HepG2 (cell line): Measurements from ENCODE around the gene NCKAP1. TPM values are rescaled to one million over a fixed set of nuclear protein-coding genes. Genes with fewer than 3 reads are reported as not detected.

Source experiments
- MXI1 ChIP-seq: IDR thresholded peaks from 3 replicates; pipeline ENCODE4 v1.6.1; 2012; ENCODE audit warnings: low read depth, low read length, inconsistent platforms, borderline replicate concordance
- NCOA1 ChIP-seq: sonication (generic); formaldehyde crosslinking; IDR thresholded peaks from 2 replicates; pipeline ENCODE4 v1.9.0; 2021; ENCODE audit warnings: missing genetic modification reagents
- NR2C2 ChIP-seq: sonication (generic); formaldehyde crosslinking; IDR thresholded peaks from 2 replicates; pipeline ENCODE4 v1.4.0; 2020; ENCODE audit warnings: missing genetic modification reagents, mild to moderate bottlenecking, moderate library complexity, borderline replicate concordance
- TBL1XR1 ChIP-seq: fragments of 150-350 bp; IDR thresholded peaks from 2 replicates; pipeline ENCODE4 v1.6.1; 2014; ENCODE audit warnings: borderline replicate concordance, low read length; ENCODE audit not compliant: partially characterized antibody
- U2AF1 ChIP-seq: fragments of 200-400 bp; formaldehyde crosslinking; optimal IDR thresholded peaks from 2 replicates; pipeline ENCODE3; 2017; ENCODE audit warnings: mild to moderate bottlenecking, low read depth, low read length
- ZNF143 ChIP-seq: sonication (generic); formaldehyde crosslinking; IDR thresholded peaks from 2 replicates; pipeline ENCODE4 v1.4.0; 2020; ENCODE audit warnings: missing genetic modification reagents
- ZNF326 ChIP-seq: sonication (generic); formaldehyde crosslinking; IDR thresholded peaks from 2 replicates; pipeline ENCODE4 v1.4.0; 2020; ENCODE audit warnings: missing genetic modification reagents, borderline replicate concordance
- ZNF558 ChIP-seq: sonication (generic); formaldehyde crosslinking; IDR thresholded peaks from 2 replicates; pipeline ENCODE4 v1.9.0; 2022; ENCODE audit warnings: mild to moderate bottlenecking, missing genetic modification reagents, borderline replicate concordance
- ZNF567 ChIP-seq: sonication (generic); formaldehyde crosslinking; IDR thresholded peaks from 2 replicates; pipeline ENCODE4 v1.8.1; 2023; ENCODE audit warnings: mild to moderate bottlenecking, missing genetic modification reagents, borderline replicate concordance
- ZNF713 ChIP-seq: sonication (generic); formaldehyde crosslinking; IDR thresholded peaks from 2 replicates; pipeline ENCODE4 v1.4.0; 2020; ENCODE audit warnings: mild to moderate bottlenecking, missing genetic modification reagents
- ZNF841 ChIP-seq: sonication (generic); formaldehyde crosslinking; IDR thresholded peaks from 2 replicates; pipeline ENCODE4 v1.8.1; 2023; ENCODE audit warnings: missing genetic modification reagents, borderline replicate concordance
- polyA plus RNA-seq, 8 experiments: library from polyadenylated mRNA; depleted of rRNA in 3 of 8; stranded (reverse) in 7 of 8; unstranded in 1 of 8; fragments of >200 nt; fragmentation: Illumina TruSeq in 4 of 8; extraction: Trizol in 4 of 8; gene quantifications; 2 replicates each; pipeline versions ENCODE4 v1.2.1 to v1.2.3, GENCODE V29; 2011 to 2016; ENCODE audit warnings: low read depth in 4 of 8, missing spikeins in 1 of 8, mixed read lengths in 1 of 8; ENCODE audit not compliant: insufficient read depth in 1 of 8
- total RNA-seq, 5 experiments: library from RNA; depleted of rRNA; stranded (reverse); fragments of >200 nt; fragmentation: Illumina TruSeq; extraction: Trizol; gene quantifications; 2 replicates each; pipeline ENCODE4 v1.2.3, GENCODE V29; 2016; ENCODE audit warnings: low read depth in 1 of 5
- TF ChIP-seq, protein P1 (sequence below): sonication (generic); formaldehyde crosslinking; IDR thresholded peaks from 2 replicates; pipeline ENCODE4 v1.5.0; 2020; ENCODE audit warnings: mild to moderate bottlenecking, missing genetic modification reagents
- TF ChIP-seq, protein P2 (sequence below): sonication (generic); formaldehyde crosslinking; IDR thresholded peaks from 2 replicates; pipeline ENCODE4 v1.5.0; 2020; ENCODE audit warnings: missing genetic modification reagents, mild to moderate bottlenecking, borderline replicate concordance
- TF ChIP-seq, protein P3 (sequence below): sonication (generic); formaldehyde crosslinking; conservative IDR thresholded peaks from 2 replicates; pipeline ENCODE4 v1.8.0; 2022; ENCODE audit warnings: low read depth, missing genetic modification reagents
- TF ChIP-seq, protein P4 (sequence below): sonication (generic); formaldehyde crosslinking; IDR thresholded peaks from 2 replicates; pipeline ENCODE4 v1.5.0; 2020; ENCODE audit warnings: mild to moderate bottlenecking, low read depth, missing genetic modification reagents, borderline replicate concordance
- TF ChIP-seq, protein P5 (sequence below): sonication (generic); formaldehyde crosslinking; IDR thresholded peaks from 2 replicates; pipeline ENCODE4 v1.4.0; 2020; ENCODE audit warnings: mild to moderate bottlenecking, missing genetic modification reagents

The NCKAP1 gene
- total and polyA plus RNA-seq, 2 of the 13 experiments (the other 11 are each of a cell fraction or from before 2014, with no cell fraction given) = 72.1 to 96.3 TPM

DNA sequence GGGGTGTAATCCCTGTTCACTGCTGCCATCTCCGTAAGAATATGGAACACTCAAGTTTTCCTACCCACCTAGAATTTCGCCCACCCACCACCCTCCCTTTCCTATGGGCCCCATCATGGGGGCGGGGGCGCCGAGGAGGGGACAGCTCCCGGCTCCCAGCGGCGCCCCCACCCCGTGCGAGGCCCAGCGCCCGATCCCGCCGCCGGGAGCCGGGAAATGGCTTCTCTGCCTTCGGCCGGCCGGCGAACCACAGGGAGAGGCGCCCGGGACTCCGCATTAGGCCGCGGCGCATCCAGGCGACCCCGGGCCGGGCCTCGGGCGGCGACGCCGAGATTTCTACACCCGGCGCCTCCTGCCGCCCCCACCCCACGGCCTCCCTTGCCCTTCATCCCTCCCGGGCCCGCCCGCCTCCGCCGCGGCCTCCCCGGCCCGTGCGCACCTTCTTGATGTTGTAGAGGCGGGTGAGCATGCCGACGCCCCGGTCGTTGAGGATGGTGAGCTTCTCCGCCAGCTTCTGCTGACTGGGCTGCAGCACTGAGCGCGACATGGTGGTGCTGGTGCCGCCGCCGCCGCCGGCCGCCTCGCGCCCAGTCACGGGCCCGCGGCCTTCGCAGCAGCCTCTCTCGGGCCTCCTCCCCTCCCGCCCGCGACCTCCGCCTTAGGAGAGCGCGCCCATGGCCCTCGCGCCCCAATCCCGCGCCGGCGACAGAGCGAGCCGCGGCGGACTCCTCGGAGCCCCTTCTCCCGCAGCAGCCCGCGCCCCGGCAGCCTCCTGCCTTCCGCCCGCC lies 510 bp downstream of the NCKAP1 start (continued):
- TF ChIP-seq, protein P1, sequence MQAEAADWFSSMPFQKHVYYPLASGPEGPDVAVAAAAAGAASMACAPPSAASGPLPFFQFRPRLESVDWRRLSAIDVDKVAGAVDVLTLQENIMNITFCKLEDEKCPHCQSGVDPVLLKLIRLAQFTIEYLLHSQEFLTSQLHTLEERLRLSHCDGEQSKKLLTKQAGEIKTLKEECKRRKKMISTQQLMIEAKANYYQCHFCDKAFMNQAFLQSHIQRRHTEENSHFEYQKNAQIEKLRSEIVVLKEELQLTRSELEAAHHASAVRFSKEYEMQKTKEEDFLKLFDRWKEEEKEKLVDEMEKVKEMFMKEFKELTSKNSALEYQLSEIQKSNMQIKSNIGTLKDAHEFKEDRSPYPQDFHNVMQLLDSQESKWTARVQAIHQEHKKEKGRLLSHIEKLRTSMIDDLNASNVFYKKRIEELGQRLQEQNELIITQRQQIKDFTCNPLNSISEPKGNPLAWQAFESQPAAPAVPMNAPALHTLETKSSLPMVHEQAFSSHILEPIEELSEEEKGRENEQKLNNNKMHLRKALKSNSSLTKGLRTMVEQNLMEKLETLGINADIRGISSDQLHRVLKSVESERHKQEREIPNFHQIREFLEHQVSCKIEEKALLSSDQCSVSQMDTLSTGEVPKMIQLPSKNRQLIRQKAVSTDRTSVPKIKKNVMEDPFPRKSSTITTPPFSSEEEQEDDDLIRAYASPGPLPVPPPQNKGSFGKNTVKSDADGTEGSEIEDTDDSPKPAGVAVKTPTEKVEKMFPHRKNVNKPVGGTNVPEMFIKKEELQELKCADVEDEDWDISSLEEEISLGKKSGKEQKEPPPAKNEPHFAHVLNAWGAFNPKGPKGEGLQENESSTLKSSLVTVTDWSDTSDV (CRISPR knock-in tag) = no peak
- no peak for TF ChIP-seq ZNF326 (CRISPR knock-in tag)
- no peak for TF ChIP-seq TBL1XR1
- TF ChIP-seq, protein P2, sequence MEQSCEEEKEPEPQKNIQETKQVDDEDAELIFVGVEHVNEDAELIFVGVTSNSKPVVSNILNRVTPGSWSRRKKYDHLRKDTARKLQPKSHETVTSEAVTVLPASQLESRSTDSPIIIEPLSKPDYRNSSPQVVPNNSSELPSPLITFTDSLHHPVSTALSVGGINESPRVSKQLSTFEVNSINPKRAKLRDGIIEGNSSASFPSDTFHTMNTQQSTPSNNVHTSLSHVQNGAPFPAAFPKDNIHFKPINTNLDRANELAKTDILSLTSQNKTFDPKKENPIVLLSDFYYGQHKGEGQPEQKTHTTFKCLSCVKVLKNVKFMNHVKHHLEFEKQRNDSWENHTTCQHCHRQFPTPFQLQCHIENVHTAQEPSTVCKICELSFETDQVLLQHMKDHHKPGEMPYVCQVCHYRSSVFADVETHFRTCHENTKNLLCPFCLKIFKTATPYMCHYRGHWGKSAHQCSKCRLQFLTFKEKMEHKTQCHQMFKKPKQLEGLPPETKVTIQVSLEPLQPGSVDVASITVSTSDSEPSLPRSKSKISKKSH (CRISPR knock-in tag) = no peak; the same call in 1 of the 2 replicates
- TF ChIP-seq, protein P3, sequence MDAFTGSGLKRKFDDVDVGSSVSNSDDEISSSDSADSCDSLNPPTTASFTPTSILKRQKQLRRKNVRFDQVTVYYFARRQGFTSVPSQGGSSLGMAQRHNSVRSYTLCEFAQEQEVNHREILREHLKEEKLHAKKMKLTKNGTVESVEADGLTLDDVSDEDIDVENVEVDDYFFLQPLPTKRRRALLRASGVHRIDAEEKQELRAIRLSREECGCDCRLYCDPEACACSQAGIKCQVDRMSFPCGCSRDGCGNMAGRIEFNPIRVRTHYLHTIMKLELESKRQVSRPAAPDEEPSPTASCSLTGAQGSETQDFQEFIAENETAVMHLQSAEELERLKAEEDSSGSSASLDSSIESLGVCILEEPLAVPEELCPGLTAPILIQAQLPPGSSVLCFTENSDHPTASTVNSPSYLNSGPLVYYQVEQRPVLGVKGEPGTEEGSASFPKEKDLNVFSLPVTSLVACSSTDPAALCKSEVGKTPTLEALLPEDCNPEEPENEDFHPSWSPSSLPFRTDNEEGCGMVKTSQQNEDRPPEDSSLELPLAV (CRISPR knock-in tag) = no peak
- TF ChIP-seq, protein P4, sequence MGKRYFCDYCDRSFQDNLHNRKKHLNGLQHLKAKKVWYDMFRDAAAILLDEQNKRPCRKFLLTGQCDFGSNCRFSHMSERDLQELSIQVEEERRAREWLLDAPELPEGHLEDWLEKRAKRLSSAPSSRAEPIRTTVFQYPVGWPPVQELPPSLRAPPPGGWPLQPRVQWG = no peak
- no peak for TF ChIP-seq NCOA1
- TF ChIP-seq NR2C2 (CRISPR knock-in tag) = no peak
- TF ChIP-seq ZNF841 (CRISPR knock-in tag) = no peak
- no peak for TF ChIP-seq ZNF713
- no peak; the same call in 1 of the 2 replicates for TF ChIP-seq ZNF558 (CRISPR knock-in tag)
- no peak for TF ChIP-seq U2AF1
- 0 out of 3 replicates have a peak, but pooled peaks have one; percentile 28 for TF ChIP-seq MXI1
- TF ChIP-seq ZNF567 (CRISPR knock-in tag) = no peak
- TF ChIP-seq, protein P5, sequence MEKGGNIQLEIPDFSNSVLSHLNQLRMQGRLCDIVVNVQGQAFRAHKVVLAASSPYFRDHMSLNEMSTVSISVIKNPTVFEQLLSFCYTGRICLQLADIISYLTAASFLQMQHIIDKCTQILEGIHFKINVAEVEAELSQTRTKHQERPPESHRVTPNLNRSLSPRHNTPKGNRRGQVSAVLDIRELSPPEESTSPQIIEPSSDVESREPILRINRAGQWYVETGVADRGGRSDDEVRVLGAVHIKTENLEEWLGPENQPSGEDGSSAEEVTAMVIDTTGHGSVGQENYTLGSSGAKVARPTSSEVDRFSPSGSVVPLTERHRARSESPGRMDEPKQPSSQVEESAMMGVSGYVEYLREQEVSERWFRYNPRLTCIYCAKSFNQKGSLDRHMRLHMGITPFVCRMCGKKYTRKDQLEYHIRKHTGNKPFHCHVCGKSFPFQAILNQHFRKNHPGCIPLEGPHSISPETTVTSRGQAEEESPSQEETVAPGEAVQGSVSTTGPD (CRISPR knock-in tag) = no peak
- no peak for TF ChIP-seq ZNF143 (CRISPR knock-in tag)
